ENCODE results near the gene CD244. TPM values are rescaled to one million over a fixed set of nuclear protein-coding genes. Genes with fewer than 3 reads are reported as not detected.

The CD244 gene
- total RNA-seq, 4 donors from 2014 or later, result 0.80 to 2.8 (median 1.3) TPM; not detected in 1

- no peak for TF ChIP-seq POLR2A (IDR thresholded peaks at IDR 0.05)
- TF ChIP-seq, protein P1, sequence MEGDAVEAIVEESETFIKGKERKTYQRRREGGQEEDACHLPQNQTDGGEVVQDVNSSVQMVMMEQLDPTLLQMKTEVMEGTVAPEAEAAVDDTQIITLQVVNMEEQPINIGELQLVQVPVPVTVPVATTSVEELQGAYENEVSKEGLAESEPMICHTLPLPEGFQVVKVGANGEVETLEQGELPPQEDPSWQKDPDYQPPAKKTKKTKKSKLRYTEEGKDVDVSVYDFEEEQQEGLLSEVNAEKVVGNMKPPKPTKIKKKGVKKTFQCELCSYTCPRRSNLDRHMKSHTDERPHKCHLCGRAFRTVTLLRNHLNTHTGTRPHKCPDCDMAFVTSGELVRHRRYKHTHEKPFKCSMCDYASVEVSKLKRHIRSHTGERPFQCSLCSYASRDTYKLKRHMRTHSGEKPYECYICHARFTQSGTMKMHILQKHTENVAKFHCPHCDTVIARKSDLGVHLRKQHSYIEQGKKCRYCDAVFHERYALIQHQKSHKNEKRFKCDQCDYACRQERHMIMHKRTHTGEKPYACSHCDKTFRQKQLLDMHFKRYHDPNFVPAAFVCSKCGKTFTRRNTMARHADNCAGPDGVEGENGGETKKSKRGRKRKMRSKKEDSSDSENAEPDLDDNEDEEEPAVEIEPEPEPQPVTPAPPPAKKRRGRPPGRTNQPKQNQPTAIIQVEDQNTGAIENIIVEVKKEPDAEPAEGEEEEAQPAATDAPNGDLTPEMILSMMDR (IDR thresholded peaks at IDR 0.05), result no peak
- peaks cover 0 to 11% (median 0%) of the 10 kb centered on the region in 4 donors for H3K4me1 ChIP-seq
- H3K27ac ChIP-seq, result no peak overlapping the region
- no peak for DNase-seq
- H3K9me3 ChIP-seq, result peaks cover 0 to 5% (median 0%) of the 10 kb centered on the region in 4 donors
- no peak overlapping the region for H3K4me3 ChIP-seq
- no peaks in the 10 kb centered on the region for H3K36me3 ChIP-seq
- no peaks in the 10 kb centered on the region for H3K27me3 ChIP-seq
Observed at GRCh38 chr1:160807247-160807646, 55.4 kb downstream of the CD244 start.

DNA sequence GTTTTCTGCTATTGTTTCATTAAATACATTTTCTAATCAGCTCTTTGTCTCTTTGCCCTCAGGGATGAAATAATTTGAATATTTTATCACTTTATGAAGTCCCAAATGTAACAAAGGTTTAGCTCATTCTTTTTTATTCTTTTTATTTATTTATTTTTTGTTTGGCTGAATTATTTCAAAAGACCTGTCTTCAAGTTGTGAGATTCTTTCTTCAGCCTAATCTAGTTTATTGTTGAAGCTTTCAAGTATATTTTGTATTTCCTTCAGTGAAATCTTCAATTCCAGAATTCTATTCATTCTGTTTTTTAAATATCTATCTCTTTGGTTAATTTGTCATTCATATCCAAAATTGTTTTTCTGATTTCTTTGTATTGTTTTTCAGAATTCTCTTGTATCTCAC is 55.9 kb downstream of the CD244 start:
- H3K4me1 ChIP-seq, result peaks cover 0 to 14% (median 0%) of the 10 kb centered on the region in 4 donors
- peaks cover 0 to 5% (median 0%) of the 10 kb centered on the region in 4 donors for H3K9me3 ChIP-seq
- no peak for TF ChIP-seq POLR2A (IDR thresholded peaks at IDR 0.05)
- TF ChIP-seq, protein P1 (IDR thresholded peaks at IDR 0.05), result no peak
- H3K4me3 ChIP-seq, result no peak overlapping the region
- no peak for DNase-seq
- H3K27ac ChIP-seq, result no peak overlapping the region
- no peaks in the 10 kb centered on the region for H3K27me3 ChIP-seq
- no peaks in the 10 kb centered on the region for H3K36me3 ChIP-seq

- TF ChIP-seq POLR2A (IDR thresholded peaks at IDR 0.05), result no peak
- TF ChIP-seq, protein P1 (IDR thresholded peaks at IDR 0.05), result no peak
- peaks cover 0 to 14% (median 2%) of the 10 kb centered on the region in 4 donors for H3K4me1 ChIP-seq
- DNase-seq, result no peak
- H3K9me3 ChIP-seq, result peaks cover 0 to 5% (median 0%) of the 10 kb centered on the region in 4 donors
- no peak overlapping the region for H3K27ac ChIP-seq
- no peak overlapping the region for H3K4me3 ChIP-seq
- H3K36me3 ChIP-seq, result no peaks in the 10 kb centered on the region
- no peaks in the 10 kb centered on the region for H3K27me3 ChIP-seq
Observed at GRCh38 chr1:160806109-160806665, 56.5 kb downstream of the CD244 start.

- Histone ChIP-seq H3K4me3 (no peak overlapping the region), H3K9me3 (peaks cover 0 to 5% (median 0%) of the 10 kb centered on the region in 4 donors), H3K36me3 (no peaks in the 10 kb centered on the region), H3K27ac (no peak overlapping the region), H3K4me1 (peaks cover 0 to 11% (median 3%) of the 10 kb centered on the region in 4 donors), H3K27me3 (no peaks in the 10 kb centered on the region)
- TF ChIP-seq, protein P1 (IDR thresholded peaks at IDR 0.05), result no peak
- TF ChIP-seq POLR2A (IDR thresholded peaks at IDR 0.05), result no peak
- no peak for DNase-seq
Observed at GRCh38 chr1:160801836-160802580, 60.7 kb downstream of the CD244 start.

- Histone ChIP-seq H3K27ac (peak overlapping the region in 1 of 4 donors; percentile 85), H3K36me3 (no peaks in the 10 kb centered on the region), H3K9me3 (no peaks in the 10 kb centered on the region), H3K4me3 (peak overlapping the region in 1 of 4 donors; percentile 28), H3K4me1 (peaks cover 0 to 11% (median 3%) of the 10 kb centered on the region in 4 donors), H3K27me3 (no peaks in the 10 kb centered on the region)
- no peak for DNase-seq
- no peak for TF ChIP-seq POLR2A (IDR thresholded peaks at IDR 0.05)
- TF ChIP-seq, protein P1 (IDR thresholded peaks at IDR 0.05), result no peak
Observed at GRCh38 chr1:160800645-160801408, 61.9 kb downstream of the CD244 start.
